Heart left ventricle (tissue), 13 donors: ENCODE data around the gene ICAM5.

ENCODE experiments used
- POLR2A ChIP-seq, 2 donors: fragments of 450-650 bp; IDR thresholded peaks; one replicate each; pipeline ENCODE4 v1.6.1; 2017; ENCODE audit warnings: antibody characterized with exemption in 2 of 2, mild to moderate bottlenecking in 2 of 2, moderate library complexity in 2 of 2
- TF ChIP-seq, protein P1 (sequence below), 12 donors: fragments of 200-600 bp; sonication (generic) in 4 of 12; IDR thresholded peaks; one replicate each; pipeline versions ENCODE4 v1.5.0 to v1.8.0; 2018 to 2022; ENCODE audit warnings: antibody characterized with exemption in 12 of 12, mild to moderate bottlenecking in 5 of 12
- donor health status: ischemic (EF 13 %, LVEDD 7.1; RV severe dilation, severe dysfunction).
- donor health status: DM: no; HTN: yes; CAD: no.
- donor health status: DM: no; HTN: no; CAD: no.
- donor health status: ischemic (EF 25% LVEDD 6.9; RV normal size, moderate dysfunction).
- donor health status: ischemic (EF 25% LVEDD 5.7; RV mildly dilated, moderate dysfunction).
- donor health status: ischemic (EF 35%, LVEDD 5.7; RV mildly dilated, moderate dysfunction).
- donor health status: nonischemic (EF 11% LVEDD 7.7; RV severe dilation, severe dysfunction).
- donor health status: DM: yes; HTN: yes; CAD: no.
- donor health status: PGD.
- donor health status: ischemic (EF 29% LVEDD 5.4; RV normal size, mild dysfunction).
- donor health status: nonischemic (EF 23%, LVEDD 6.1; RV moderate dilation, normal function).

DNA sequence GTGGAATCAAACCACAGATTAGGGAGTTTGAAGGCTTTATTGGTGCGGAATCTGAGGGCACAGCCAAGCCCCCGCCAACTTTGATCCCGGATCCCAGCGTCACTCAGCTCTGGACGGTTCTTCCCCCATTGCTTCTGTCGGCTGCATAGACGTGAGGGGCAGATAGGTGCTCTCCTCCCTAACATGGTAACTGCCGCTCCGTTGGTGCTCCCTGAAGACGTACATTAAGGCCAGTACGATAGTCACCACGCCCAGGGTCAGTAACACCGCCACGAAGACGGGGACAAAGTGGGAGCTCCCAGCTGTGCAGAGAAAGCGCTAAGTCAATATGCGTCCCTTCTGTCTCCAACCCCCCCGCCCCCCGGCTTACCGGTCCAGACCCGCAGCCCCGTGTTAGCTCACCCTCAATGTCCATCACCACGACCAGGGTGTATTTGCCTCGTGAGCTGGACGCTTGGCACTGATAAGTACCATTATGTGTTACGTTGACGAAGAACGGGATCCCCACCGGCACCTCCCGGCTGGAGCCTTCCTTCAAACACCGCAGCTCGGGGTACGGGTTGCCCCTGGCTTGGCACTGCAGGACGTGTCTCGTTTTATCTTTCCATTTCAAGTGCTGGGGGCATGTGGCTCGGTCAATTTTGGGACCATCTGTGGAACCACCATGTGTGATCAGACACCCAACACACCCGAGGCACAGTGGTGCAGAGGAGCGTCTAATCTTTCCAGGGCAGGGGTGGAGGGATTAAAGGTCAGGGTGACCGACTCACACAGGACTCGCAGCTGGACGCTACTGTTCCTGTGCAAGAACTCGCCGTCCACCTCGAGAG lies 44.2 kb downstream of the ICAM5 start:
- TF ChIP-seq, protein P1, sequence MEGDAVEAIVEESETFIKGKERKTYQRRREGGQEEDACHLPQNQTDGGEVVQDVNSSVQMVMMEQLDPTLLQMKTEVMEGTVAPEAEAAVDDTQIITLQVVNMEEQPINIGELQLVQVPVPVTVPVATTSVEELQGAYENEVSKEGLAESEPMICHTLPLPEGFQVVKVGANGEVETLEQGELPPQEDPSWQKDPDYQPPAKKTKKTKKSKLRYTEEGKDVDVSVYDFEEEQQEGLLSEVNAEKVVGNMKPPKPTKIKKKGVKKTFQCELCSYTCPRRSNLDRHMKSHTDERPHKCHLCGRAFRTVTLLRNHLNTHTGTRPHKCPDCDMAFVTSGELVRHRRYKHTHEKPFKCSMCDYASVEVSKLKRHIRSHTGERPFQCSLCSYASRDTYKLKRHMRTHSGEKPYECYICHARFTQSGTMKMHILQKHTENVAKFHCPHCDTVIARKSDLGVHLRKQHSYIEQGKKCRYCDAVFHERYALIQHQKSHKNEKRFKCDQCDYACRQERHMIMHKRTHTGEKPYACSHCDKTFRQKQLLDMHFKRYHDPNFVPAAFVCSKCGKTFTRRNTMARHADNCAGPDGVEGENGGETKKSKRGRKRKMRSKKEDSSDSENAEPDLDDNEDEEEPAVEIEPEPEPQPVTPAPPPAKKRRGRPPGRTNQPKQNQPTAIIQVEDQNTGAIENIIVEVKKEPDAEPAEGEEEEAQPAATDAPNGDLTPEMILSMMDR (IDR thresholded peaks at IDR 0.05) = no peak
- no peak for TF ChIP-seq POLR2A (IDR thresholded peaks at IDR 0.05)
